ENCODE measurements around the gene CEBPG. TPM values are rescaled to one million over a fixed set of nuclear protein-coding genes. Genes with fewer than 3 reads are reported as not detected.

The CEBPG gene
- total and polyA plus RNA-seq, 2 donors (not counting 1 experiment from before 2014, with no cell fraction given), result 12.5 to 24.2 TPM

DNA sequence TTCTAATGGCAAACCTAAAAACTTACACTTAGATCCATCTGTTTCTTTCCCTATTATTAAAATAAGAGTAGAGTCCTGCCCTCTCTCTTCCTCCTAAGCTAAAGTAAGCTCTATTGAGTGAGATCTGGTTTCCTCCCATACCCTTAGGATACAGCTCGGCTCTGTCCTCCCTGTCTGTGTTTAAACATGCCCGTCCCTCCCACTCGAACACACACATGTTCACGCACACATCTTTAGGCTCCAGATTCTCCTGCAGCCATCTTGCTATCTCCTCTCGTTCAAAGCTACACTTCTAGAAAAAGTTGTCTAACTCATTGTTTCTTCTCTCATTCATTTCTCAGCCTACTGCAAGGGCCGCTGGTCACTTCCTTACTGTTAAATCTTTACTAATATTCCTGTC is 15.1 kb upstream of the CEBPG start:
- no peaks in the 10 kb centered on the region for H3K4me1 Mint-ChIP-seq
- Histone ChIP-seq H3K4me2 (replicated peaks; ENCODE audit: low read depth, low read length, poor library complexity, severe bottlenecking) (no peak overlapping the region), H3K79me2 (ENCODE audit: control insufficient read depth, insufficient read depth, low read length) (no peaks in the 10 kb centered on the region), H3K9me3 (ENCODE audit: control extremely low read depth in 1 of 3, control insufficient read depth in 2 of 3, insufficient read depth in 1 of 3, low read length in 2 of 3) (peaks cover 3 to 5% (median 4%) of the 10 kb centered on the region in 3 donors), H3K4me1 (ENCODE audit: control insufficient read depth in 2 of 2, insufficient read depth in 2 of 2, low read length in 2 of 2) (no peaks in the 10 kb centered on the region), H3K27ac (ENCODE audit: low read length in 2 of 2) (no peak overlapping the region), H3K27me3 (replicated peaks in 1 of 4; ENCODE audit: control extremely low read depth in 1 of 4, control insufficient read depth in 3 of 4, insufficient read depth in 4 of 4, low read length in 3 of 4) (peaks cover 0 to 8% (median 0%) of the 10 kb centered on the region in 4 experiments), H3K36me3 (replicated peaks in 1 of 2; ENCODE audit: control extremely low read depth in 1 of 2, control insufficient read depth in 1 of 2, extremely low read depth in 1 of 2, insufficient read depth in 2 of 2, low read length in 1 of 2) (no peaks in the 10 kb centered on the region), H3K9ac (ENCODE audit: low read length) (no peak overlapping the region), H3K4me3 (ENCODE audit: control extremely low read depth in 1 of 5, extremely low read depth in 1 of 5, insufficient read depth in 1 of 5, low read depth in 2 of 5, low read length in 4 of 5) (no peak overlapping the region), H2AFZ (ENCODE audit: insufficient read depth, low read depth, low read length, poor library complexity, severe bottlenecking) (no peak overlapping the region), H4K20me1 (ENCODE audit: control insufficient read depth, insufficient read depth, low read length, poor library complexity, severe bottlenecking) (no peaks in the 10 kb centered on the region)
- ATAC-seq (ENCODE audit: low read depth) (no peak), DNase-seq (no peak)
- no peak for TF ChIP-seq EZH2 (IDR thresholded peaks at IDR 0.05; ENCODE audit: borderline replicate concordance, insufficient read depth, low read depth, low read length, poor library complexity, severe bottlenecking)
- TF ChIP-seq, protein P1, sequence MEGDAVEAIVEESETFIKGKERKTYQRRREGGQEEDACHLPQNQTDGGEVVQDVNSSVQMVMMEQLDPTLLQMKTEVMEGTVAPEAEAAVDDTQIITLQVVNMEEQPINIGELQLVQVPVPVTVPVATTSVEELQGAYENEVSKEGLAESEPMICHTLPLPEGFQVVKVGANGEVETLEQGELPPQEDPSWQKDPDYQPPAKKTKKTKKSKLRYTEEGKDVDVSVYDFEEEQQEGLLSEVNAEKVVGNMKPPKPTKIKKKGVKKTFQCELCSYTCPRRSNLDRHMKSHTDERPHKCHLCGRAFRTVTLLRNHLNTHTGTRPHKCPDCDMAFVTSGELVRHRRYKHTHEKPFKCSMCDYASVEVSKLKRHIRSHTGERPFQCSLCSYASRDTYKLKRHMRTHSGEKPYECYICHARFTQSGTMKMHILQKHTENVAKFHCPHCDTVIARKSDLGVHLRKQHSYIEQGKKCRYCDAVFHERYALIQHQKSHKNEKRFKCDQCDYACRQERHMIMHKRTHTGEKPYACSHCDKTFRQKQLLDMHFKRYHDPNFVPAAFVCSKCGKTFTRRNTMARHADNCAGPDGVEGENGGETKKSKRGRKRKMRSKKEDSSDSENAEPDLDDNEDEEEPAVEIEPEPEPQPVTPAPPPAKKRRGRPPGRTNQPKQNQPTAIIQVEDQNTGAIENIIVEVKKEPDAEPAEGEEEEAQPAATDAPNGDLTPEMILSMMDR (IDR thresholded peaks at IDR 0.05), result no peak
- peaks cover 33% of the 10 kb centered on the region for H3K27me3 Mint-ChIP-seq
- intact Hi-C loops (cut with micrococcal nuclease), result no loop called here
- H3K9me3 Mint-ChIP-seq (ENCODE audit: insufficient read depth), result peaks cover 7% of the 10 kb centered on the region
- no peak overlapping the region for H3K4me3 Mint-ChIP-seq
- H3K27ac Mint-ChIP-seq, result no peak overlapping the region
- CTCF ChIA-PET, result no interaction called here
- POLR2A ChIA-PET, result no interaction called here
- 97% methylated on average over 6 of the region's 6 CpGs for WGBS (ENCODE audit: insufficient coverage)

DNA sequence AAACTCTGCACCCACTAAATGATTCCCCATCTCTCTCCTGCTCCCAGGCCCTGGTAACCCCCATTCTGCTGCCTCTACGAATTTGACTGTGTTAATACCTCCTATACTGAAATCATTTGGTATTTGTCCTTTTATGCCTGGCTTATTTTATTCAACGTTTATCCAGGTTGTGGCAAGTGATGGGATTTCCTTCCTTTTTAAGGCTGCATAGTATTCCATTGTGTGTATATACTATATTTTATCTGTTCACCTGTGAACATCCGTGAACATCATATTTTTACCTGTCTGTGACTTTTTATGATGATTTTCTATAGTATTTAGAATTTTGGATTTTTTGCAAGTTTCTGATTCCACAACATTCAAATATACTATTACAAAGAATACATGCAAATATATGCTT is 13.9 kb upstream of the CEBPG start:
- no peak overlapping the region for H3K4me3 Mint-ChIP-seq
- Histone ChIP-seq H4K20me1 (ENCODE audit: control insufficient read depth, insufficient read depth, low read length, poor library complexity, severe bottlenecking) (no peaks in the 10 kb centered on the region), H3K9me3 (ENCODE audit: control extremely low read depth in 1 of 3, control insufficient read depth in 2 of 3, insufficient read depth in 1 of 3, low read length in 2 of 3) (peaks cover 3 to 5% (median 4%) of the 10 kb centered on the region in 3 donors), H2AFZ (ENCODE audit: insufficient read depth, low read depth, low read length, poor library complexity, severe bottlenecking) (no peak overlapping the region), H3K4me3 (ENCODE audit: control extremely low read depth in 1 of 5, extremely low read depth in 1 of 5, insufficient read depth in 1 of 5, low read depth in 2 of 5, low read length in 4 of 5) (no peak overlapping the region), H3K27me3 (replicated peaks in 1 of 4; ENCODE audit: control extremely low read depth in 1 of 4, control insufficient read depth in 3 of 4, insufficient read depth in 4 of 4, low read length in 3 of 4) (peaks cover 0 to 8% (median 0%) of the 10 kb centered on the region in 4 experiments), H3K79me2 (ENCODE audit: control insufficient read depth, insufficient read depth, low read length) (no peaks in the 10 kb centered on the region), H3K36me3 (replicated peaks in 1 of 2; ENCODE audit: control extremely low read depth in 1 of 2, control insufficient read depth in 1 of 2, extremely low read depth in 1 of 2, insufficient read depth in 2 of 2, low read length in 1 of 2) (no peaks in the 10 kb centered on the region), H3K4me1 (ENCODE audit: control insufficient read depth in 2 of 2, insufficient read depth in 2 of 2, low read length in 2 of 2) (no peaks in the 10 kb centered on the region), H3K27ac (ENCODE audit: low read length in 2 of 2) (no peak overlapping the region), H3K4me2 (replicated peaks; ENCODE audit: low read depth, low read length, poor library complexity, severe bottlenecking) (no peak overlapping the region), H3K9ac (ENCODE audit: low read length) (no peak overlapping the region)
- CTCF ChIA-PET, result no interaction called here
- peaks cover 7% of the 10 kb centered on the region for H3K9me3 Mint-ChIP-seq (ENCODE audit: insufficient read depth)
- H3K4me1 Mint-ChIP-seq, result no peaks in the 10 kb centered on the region
- TF ChIP-seq EZH2 (IDR thresholded peaks at IDR 0.05; ENCODE audit: borderline replicate concordance, insufficient read depth, low read depth, low read length, poor library complexity, severe bottlenecking), result no peak
- TF ChIP-seq, protein P1 (IDR thresholded peaks at IDR 0.05), result no peak
- intact Hi-C loops (cut with micrococcal nuclease), result no loop called here
- no peak for ATAC-seq (ENCODE audit: low read depth)
- H3K27ac Mint-ChIP-seq, result no peak overlapping the region
- POLR2A ChIA-PET, result no interaction called here
- DNase-seq, result no peak
- no CpG with 5 or more reads among the region's 3 CpGs for WGBS (ENCODE audit: insufficient coverage)
- peaks cover 38% of the 10 kb centered on the region for H3K27me3 Mint-ChIP-seq

All from B cell (primary cell).